Measurements from ENCODE around the gene SYNGAP1. TPM values are rescaled to one million over a fixed set of nuclear protein-coding genes. Genes with fewer than 3 reads are reported as not detected.
A peak's percentile ranks its signal among the peaks of the same experiment; 100 is the strongest.

SYNGAP1 gene
- total RNA-seq, 4 donors from 2014 or later, result 3.3 to 8.6 (median 4.1) TPM

DNA sequence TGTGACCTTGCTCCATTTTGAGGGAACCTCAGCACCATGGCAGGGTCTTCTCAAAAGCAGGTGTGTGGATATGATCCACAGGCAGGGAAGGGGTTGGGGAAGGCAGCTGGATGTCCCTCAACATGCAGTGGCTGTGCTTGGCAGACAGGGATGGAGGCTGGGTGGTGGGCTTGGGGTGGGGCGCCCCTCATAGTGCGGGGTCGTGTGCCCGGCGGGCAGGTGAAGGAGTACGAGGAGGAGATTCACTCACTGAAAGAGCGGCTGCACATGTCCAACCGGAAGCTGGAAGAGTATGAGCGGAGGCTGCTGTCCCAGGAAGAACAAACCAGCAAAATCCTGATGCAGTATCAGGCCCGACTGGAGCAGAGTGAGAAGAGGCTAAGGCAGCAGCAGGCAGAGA lies 26.5 kb downstream of the SYNGAP1 start:
- intact Hi-C loops (cut with DNase I), result no loop called here
- no peak for DNase-seq
- no peak for TF ChIP-seq POLR2A (IDR thresholded peaks at IDR 0.05)
- TF ChIP-seq, protein P1, sequence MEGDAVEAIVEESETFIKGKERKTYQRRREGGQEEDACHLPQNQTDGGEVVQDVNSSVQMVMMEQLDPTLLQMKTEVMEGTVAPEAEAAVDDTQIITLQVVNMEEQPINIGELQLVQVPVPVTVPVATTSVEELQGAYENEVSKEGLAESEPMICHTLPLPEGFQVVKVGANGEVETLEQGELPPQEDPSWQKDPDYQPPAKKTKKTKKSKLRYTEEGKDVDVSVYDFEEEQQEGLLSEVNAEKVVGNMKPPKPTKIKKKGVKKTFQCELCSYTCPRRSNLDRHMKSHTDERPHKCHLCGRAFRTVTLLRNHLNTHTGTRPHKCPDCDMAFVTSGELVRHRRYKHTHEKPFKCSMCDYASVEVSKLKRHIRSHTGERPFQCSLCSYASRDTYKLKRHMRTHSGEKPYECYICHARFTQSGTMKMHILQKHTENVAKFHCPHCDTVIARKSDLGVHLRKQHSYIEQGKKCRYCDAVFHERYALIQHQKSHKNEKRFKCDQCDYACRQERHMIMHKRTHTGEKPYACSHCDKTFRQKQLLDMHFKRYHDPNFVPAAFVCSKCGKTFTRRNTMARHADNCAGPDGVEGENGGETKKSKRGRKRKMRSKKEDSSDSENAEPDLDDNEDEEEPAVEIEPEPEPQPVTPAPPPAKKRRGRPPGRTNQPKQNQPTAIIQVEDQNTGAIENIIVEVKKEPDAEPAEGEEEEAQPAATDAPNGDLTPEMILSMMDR (IDR thresholded peaks at IDR 0.05), result no peak
- peaks cover 11 to 83% (median 18%) of the 10 kb centered on the region in 3 donors for H3K36me3 ChIP-seq
- no peaks in the 10 kb centered on the region for H3K27me3 ChIP-seq
- whole genome bisulfite sequencing, 2 donors, result 93% methylated on average over 8 of the region's 10 CpGs; no CpG with 5 or more reads in 1 of the 2 donors
- H3K4me3 ChIP-seq, result no peak overlapping the region
- H3K9me3 ChIP-seq, result no peaks in the 10 kb centered on the region
- no peak overlapping the region for H3K27ac ChIP-seq
- no peaks in the 10 kb centered on the region for H3K4me1 ChIP-seq

DNA sequence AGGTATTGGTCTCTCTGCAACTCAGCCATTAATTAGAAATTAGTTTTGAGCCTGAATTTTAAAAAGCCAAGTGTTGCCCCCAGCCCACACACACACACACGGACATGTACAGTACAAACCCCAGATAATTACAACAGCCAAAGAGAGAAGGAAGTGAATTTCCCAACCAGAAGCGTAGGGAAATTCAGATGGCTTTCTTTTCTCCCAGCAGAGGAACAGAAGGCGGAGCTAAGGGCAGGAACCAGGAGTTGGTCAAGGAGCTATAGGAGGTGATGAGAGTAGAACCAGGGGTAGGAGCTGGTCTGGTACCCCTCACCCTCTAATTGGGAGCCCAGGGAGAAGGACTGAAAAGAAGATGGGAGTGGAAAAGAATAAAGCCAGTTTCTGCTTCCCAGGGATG lies 30.6 kb downstream of the SYNGAP1 start:
- WGBS, 2 donors, result 50 to 57% methylated on average over 3 of the region's 3 CpGs
- Histone ChIP-seq H3K4me3 (no peak overlapping the region), H3K27ac (no peak overlapping the region), H3K4me1 (peaks cover 13 to 23% (median 14%) of the 10 kb centered on the region in 3 donors), H3K27me3 (no peaks in the 10 kb centered on the region), H3K36me3 (peaks cover 0 to 44% (median 7%) of the 10 kb centered on the region in 3 donors), H3K9me3 (no peaks in the 10 kb centered on the region)
- intact Hi-C loops (cut with DNase I), result no loop called here
- DNase-seq, result no peak
- TF ChIP-seq, protein P1 (IDR thresholded peaks at IDR 0.05), result no peak
- TF ChIP-seq POLR2A (IDR thresholded peaks at IDR 0.05), result no peak

DNA sequence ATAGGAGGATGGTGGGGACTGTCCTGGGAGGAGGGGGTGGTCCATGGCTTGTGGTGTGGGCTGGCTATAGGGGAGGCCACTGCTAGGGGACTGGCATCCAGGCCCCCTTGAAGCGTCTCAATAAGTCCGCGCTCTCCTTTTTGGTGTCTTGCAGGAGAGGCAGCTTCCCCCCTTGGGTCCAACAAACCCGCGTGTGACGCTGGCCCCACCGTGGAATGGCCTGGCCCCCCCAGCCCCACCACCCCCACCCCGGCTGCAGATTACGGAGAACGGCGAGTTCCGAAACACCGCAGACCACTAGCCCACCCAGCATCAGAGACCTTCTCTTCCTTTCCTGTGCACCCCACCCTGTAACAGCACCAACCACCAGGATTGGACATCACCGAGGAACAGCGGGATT lies 31.7 kb downstream of the SYNGAP1 start:
- intact Hi-C loops (cut with DNase I), result no loop called here
- Histone ChIP-seq H3K4me1 (peaks cover 13 to 32% (median 14%) of the 10 kb centered on the region in 3 donors), H3K9me3 (no peaks in the 10 kb centered on the region), H3K27ac (no peak overlapping the region), H3K4me3 (no peak overlapping the region), H3K27me3 (no peaks in the 10 kb centered on the region), H3K36me3 (peaks cover 0 to 48% (median 7%) of the 10 kb centered on the region in 3 donors)
- WGBS, 2 donors, result 86 to 90% methylated on average over 5 to 6 of the region's 15 CpGs
- TF ChIP-seq, protein P1 (IDR thresholded peaks at IDR 0.05), result no peak
- no peak for TF ChIP-seq POLR2A (IDR thresholded peaks at IDR 0.05)
- no peak for DNase-seq

DNA sequence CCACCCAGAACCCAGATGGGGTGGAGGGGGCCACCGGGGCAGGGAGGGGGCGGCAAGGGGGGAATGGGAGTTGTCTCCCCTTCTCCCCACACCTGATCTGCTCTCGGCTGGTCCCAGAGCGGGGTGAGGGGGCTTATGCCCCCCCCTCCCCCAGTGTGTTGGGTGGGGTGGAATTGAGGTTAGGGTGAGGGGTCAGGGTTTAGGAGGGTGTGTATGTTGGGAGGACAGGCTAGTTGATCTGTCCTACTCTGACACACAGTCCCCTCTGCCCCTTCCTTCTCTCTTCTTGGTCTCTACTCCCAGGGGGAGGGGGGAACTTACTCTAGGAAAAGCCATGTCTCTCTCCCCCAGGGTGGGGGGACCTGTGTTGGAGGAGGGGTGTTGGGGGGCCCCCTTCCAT lies 32.6 kb downstream of the SYNGAP1 start:
- WGBS, 2 donors, result 60 to 80% methylated on average over 1 to 3 of the region's 4 CpGs

DNA sequence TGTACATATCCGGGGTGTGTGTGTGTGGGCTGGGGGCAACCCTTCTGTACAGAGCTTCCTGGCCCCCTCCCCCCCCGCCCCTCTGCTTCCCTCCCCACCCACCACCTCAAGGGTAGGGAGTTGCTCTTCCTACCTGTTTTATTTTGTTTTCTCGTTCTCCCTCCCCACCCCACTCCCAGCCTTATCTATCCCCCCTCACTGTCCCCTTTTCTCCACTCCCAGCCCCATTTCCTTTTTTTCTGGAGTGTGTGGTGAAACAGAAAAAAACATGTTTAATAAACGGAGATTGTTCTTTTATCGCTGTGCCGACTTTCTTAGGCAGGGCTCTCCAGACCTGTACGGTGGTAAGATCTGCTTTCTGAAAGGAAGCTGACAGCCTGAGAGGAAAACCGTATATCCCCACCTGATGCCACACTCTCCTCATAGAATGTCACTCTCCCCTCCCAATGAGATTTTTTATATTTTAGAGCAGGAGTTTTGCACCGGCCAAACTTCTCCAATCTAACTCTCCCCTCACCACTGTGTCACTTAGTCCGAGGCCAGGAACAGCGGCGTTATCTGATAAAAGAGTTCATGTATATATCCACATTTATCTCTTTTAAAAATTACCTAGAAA lies 33.6 kb downstream of the SYNGAP1 start:
- 1 to 2% methylated on average over 12 of the region's 12 CpGs for whole genome bisulfite sequencing, 2 donors
- Histone ChIP-seq H3K4me1 (peaks cover 13 to 32% (median 14%) of the 10 kb centered on the region in 3 donors), H3K27me3 (no peaks in the 10 kb centered on the region), H3K27ac (peak overlapping the region; percentile 80 to 90 (median 86)), H3K4me3 (peak overlapping the region; percentile 68 to 84 (median 78)), H3K9me3 (no peaks in the 10 kb centered on the region), H3K36me3 (peaks cover 0 to 41% (median 3%) of the 10 kb centered on the region in 3 donors)
- TF ChIP-seq, protein P1 (IDR thresholded peaks at IDR 0.05), result no peak
- no peak for TF ChIP-seq POLR2A (IDR thresholded peaks at IDR 0.05)
- intact Hi-C loops (cut with DNase I), result no loop called here
- no peak for DNase-seq

More for the DNA sequence above, 32.6 kb downstream of the SYNGAP1 start:
- Histone ChIP-seq H3K9me3 (no peaks in the 10 kb centered on the region), H3K36me3 (peaks cover 0 to 48% (median 7%) of the 10 kb centered on the region in 3 donors), H3K27ac (peak overlapping the region in 1 of 4 donors; percentile 90), H3K4me3 (no peak overlapping the region), H3K27me3 (no peaks in the 10 kb centered on the region), H3K4me1 (peaks cover 13 to 32% (median 14%) of the 10 kb centered on the region in 3 donors)
- DNase-seq, result no peak
- intact Hi-C loops (cut with DNase I), result no loop called here
- TF ChIP-seq POLR2A (IDR thresholded peaks at IDR 0.05), result no peak
- TF ChIP-seq, protein P1 (IDR thresholded peaks at IDR 0.05), result no peak
